Tibial artery (tissue), 4 donors: ENCODE data around the gene MYOM1.

Experiments used
- DNase-seq, 2 donors: peaks; one replicate each; pipeline ENCODE4 v3.0.0-alpha.2; 2019
- H3K27ac ChIP-seq, 2 donors: fragments of 200-600 bp; sonication (generic) in 1 of 2; 1 replicate in 1 of 2; 2 replicates in 1 of 2; pipeline ENCODE4 v1.5.1; 2018 to 2019; ENCODE audit warnings: mild to moderate bottlenecking in 1 of 2
- H3K27me3 ChIP-seq, 2 donors: fragments of 200-600 bp; sonication (generic) in 1 of 2; one replicate each; pipeline versions ENCODE4 v1.5.1 to v1.6.0; 2016 to 2019
- H3K36me3 ChIP-seq, 3 donors: fragments of 200-600 bp; sonication (generic) in 2 of 3; one replicate each; pipeline ENCODE4 v1.5.1; 2016 to 2019; ENCODE audit warnings: mild to moderate bottlenecking in 2 of 3
- H3K4me1 ChIP-seq, 4 donors: fragments of 200-600 bp; sonication (generic) in 2 of 4; 1 replicate in 3 of 4; 2 replicates in 1 of 4; pipeline ENCODE4 v1.5.1; 2016 to 2019
- H3K4me3 ChIP-seq, 2 donors: fragments of 200-600 bp; sonication (generic) in 1 of 2; 1 replicate in 1 of 2; 2 replicates in 1 of 2; pipeline ENCODE4 v1.5.1; 2018 to 2019; ENCODE audit warnings: mild to moderate bottlenecking in 2 of 2
- H3K9me3 ChIP-seq, 3 donors: fragments of 200-600 bp; sonication (generic) in 1 of 3; one replicate each; pipeline ENCODE4 v1.5.1; 2016 to 2019
- intact Hi-C: fragments of 100-400 bp; cut with DNase I; formaldehyde crosslinking; loops from one replicate; pipeline ENCODE4 v1.15.0; 2023; ENCODE audit warnings: low total_unique reads
- TF ChIP-seq, protein P1 (sequence below), 2 experiments: fragments of 200-600 bp in 1 of 2; fragments of 450-650 bp in 1 of 2; IDR thresholded peaks; one replicate each; pipeline ENCODE4 v1.5.1; 2017 to 2019; ENCODE audit warnings: antibody characterized with exemption in 2 of 2, mild to moderate bottlenecking in 1 of 2, moderate library complexity in 1 of 2

The MYOM1 gene

DNA sequence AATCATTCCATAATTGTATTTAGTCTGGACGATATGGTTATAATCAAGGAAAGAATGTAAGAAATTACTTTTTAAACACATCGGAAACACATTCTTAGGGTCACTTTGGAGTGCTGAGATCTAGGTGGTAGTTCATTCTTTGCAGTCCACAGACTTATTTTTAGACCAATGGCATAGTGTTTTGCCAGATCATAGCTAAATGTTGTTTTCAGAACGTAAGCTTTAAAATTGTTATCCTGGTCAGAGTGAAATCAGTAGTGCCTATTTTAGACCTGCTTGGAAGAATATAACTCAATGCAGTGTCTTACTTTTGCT is 32.2 kb upstream of the MYOM1 start:
- TF ChIP-seq, protein P1, sequence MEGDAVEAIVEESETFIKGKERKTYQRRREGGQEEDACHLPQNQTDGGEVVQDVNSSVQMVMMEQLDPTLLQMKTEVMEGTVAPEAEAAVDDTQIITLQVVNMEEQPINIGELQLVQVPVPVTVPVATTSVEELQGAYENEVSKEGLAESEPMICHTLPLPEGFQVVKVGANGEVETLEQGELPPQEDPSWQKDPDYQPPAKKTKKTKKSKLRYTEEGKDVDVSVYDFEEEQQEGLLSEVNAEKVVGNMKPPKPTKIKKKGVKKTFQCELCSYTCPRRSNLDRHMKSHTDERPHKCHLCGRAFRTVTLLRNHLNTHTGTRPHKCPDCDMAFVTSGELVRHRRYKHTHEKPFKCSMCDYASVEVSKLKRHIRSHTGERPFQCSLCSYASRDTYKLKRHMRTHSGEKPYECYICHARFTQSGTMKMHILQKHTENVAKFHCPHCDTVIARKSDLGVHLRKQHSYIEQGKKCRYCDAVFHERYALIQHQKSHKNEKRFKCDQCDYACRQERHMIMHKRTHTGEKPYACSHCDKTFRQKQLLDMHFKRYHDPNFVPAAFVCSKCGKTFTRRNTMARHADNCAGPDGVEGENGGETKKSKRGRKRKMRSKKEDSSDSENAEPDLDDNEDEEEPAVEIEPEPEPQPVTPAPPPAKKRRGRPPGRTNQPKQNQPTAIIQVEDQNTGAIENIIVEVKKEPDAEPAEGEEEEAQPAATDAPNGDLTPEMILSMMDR (IDR thresholded peaks at IDR 0.05): no peak
- peaks cover 0 to 78% (median 39%) of the 10 kb centered on the region in 4 donors for H3K4me1 ChIP-seq
- intact Hi-C loops: no loop called here
- H3K9me3 ChIP-seq: no peaks in the 10 kb centered on the region
- peaks cover 40 to 41% (median 40%) of the 10 kb centered on the region in 3 donors for H3K36me3 ChIP-seq
- no peak for DNase-seq
- H3K27me3 ChIP-seq: no peaks in the 10 kb centered on the region
- peak overlapping the region; percentile 75 to 98 for H3K4me3 ChIP-seq
- peak overlapping the region; percentile 93 to 98 for H3K27ac ChIP-seq

DNA sequence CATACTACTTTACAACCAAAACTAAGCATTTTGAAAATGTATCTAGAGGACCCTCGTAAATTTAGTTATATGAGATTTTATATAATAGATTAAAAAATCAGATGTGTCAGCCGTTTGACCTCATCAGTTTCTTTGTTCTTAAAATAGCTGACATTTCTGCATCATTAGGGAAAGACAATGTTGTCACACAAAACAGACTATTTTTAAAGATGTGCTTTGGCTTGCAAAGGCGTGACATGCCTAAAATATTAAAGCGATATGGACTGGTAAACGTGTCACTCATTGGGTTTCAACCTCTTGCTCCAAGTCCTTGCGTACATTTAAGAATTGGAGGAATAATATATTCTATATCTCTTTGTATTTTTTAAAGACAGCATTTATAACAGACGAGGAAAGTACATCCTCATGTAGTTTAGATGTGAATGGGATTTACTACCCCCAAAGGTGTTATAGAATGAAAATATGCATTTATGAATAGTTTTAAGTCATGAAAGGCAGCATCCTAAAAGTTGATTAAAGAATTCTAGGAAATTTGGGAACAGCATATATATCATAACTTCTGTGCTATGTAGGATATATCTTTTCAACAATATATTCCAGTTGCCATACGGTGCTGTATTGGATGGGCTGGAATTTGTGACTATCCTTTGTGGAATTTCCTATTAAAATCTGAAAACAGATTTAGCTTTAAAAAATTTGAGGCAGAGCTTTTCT is 31.6 kb upstream of the MYOM1 start:
- Histone ChIP-seq H3K27me3 (no peaks in the 10 kb centered on the region), H3K36me3 (peaks cover 34 to 39% (median 35%) of the 10 kb centered on the region in 3 donors), H3K27ac (peak overlapping the region; percentile 93 to 98), H3K4me3 (peak overlapping the region; percentile 75 to 98), H3K9me3 (no peaks in the 10 kb centered on the region), H3K4me1 (peaks cover 0 to 73% (median 37%) of the 10 kb centered on the region in 4 donors)
- TF ChIP-seq, protein P1 (IDR thresholded peaks at IDR 0.05): no peak
- intact Hi-C loops: no loop called here
- DNase-seq: no peak

DNA sequence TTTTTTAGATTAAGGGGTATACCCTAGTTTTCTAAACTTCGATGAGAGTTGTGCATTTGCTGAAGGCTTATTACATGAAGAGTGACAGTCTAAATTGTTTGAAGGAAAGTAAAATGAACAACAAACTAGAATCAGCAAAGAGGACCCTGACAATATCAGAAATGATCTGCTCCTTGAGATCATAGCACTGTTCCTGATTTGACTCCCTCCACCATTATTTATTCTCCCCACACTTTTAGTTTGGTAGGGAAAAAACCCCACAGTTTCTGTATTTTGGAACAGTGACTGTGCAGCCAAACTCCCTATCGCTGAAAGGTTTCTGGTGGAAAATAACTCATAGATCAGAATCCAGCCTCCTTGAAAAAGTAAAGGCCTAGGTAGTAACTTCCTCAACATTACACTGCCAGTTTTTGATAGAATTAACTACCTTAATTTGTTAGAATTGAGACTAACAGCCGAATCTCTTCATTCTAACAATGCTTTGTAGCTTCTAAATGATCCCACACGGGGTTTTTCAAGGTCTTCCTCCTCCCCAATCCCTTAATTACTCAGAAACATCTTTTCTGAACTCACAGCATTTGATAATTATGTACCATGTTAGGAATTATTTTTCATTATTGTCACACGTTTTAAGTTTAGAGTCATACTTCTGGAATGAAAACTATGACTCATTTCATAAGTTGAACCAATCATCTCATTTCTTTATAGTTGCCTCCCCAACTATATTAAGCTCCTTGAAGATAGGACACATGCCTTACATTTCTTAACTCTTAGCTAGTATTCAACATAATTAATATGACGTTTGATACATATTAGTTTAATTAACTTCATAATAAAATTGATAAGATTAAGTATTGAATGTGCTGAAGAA is 30.7 kb upstream of the MYOM1 start:
- TF ChIP-seq, protein P1 (IDR thresholded peaks at IDR 0.05): no peak
- peak overlapping the region; percentile 93 to 98 for H3K27ac ChIP-seq
- peaks cover 0 to 67% (median 34%) of the 10 kb centered on the region in 4 donors for H3K4me1 ChIP-seq
- no peaks in the 10 kb centered on the region for H3K9me3 ChIP-seq
- no peak for DNase-seq
- no peaks in the 10 kb centered on the region for H3K27me3 ChIP-seq
- H3K36me3 ChIP-seq: peaks cover 25 to 30% (median 25%) of the 10 kb centered on the region in 3 donors
- intact Hi-C loops: no loop called here
- H3K4me3 ChIP-seq: peak overlapping the region; percentile 75 to 98

DNA sequence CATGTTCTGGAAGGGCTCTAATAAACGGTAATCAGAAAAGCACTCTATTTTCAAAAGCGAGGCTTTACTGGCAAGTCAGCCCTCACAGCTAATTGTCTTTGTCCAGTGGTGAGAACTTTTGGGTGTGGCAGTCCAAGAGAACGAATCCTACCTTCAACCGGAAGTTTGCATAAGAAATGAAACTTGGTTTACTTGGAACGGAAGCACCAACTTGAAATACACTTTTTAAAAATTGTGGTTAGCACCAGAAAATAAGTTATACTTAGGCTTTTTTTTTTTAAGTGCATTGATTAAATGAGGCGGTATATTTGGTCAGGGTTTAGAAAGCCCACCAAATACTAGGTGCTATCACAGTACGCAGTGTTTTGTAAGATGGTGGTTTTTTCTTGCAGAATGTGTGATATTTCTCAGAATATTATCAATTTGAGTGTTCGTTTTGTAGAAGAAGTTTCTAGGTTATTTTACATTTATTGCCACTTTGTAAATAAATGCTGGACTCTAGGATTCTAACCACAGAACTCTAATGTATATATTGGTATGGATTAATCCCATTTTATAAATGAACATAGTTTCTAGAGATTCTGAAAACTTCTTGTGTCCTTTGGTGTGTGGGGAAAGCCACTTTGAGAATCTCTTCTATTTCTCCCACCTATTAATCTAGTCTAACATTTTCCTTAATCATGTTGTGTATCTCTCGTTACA is 29.0 kb upstream of the MYOM1 start:
- Histone ChIP-seq H3K36me3 (peaks cover 8 to 13% (median 9%) of the 10 kb centered on the region in 3 donors), H3K27ac (peak overlapping the region; percentile 93 to 98), H3K4me3 (peak overlapping the region; percentile 75 to 98), H3K27me3 (no peaks in the 10 kb centered on the region), H3K4me1 (peaks cover 0 to 67% (median 25%) of the 10 kb centered on the region in 4 donors), H3K9me3 (no peaks in the 10 kb centered on the region)
- no peak for DNase-seq
- TF ChIP-seq, protein P1 (IDR thresholded peaks at IDR 0.05): no peak
- intact Hi-C loops: loop anchor here (5.0 to 10.0 kb wide), 4 partner anchors 92 to 252 kb away; partner anchors contain the start of gene LPIN2

DNA sequence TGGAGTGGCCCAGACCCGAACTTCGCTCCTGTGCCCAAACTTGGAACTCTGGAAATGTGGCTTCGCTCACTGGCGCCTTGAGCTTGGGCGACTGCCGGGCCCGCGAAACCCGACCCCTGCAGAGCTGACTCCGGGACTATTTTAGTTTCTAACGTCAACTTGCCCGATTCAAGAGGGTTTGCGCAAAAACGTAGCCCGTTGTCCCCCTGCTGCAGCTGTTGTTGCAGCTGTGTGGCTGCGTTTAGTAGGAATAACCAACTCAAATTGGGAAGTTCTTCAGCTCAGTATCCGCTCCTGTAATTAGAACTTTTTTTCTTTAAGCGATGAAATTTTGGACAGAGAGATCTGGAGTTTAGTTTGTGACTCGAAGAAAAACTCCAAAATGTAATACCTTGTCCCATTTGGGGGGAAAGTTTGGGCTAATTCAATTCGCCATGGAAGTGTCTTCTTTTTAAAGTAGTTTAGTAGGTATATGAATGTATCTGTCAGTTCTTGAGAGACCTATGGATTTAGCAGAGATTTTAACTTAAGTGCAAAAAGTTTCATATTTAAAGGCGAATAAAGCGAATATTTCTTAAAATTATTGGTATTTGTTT is 28.4 kb upstream of the MYOM1 start:
- no peaks in the 10 kb centered on the region for H3K9me3 ChIP-seq
- TF ChIP-seq, protein P1 (IDR thresholded peaks at IDR 0.05): no peak
- H3K27ac ChIP-seq: peak overlapping the region; percentile 93 to 98
- H3K4me1 ChIP-seq: peaks cover 0 to 67% (median 18%) of the 10 kb centered on the region in 4 donors
- peak overlapping the region; percentile 75 to 98 for H3K4me3 ChIP-seq
- H3K27me3 ChIP-seq: no peaks in the 10 kb centered on the region
- no peak for DNase-seq
- peaks cover 2 to 7% (median 2%) of the 10 kb centered on the region in 3 donors for H3K36me3 ChIP-seq
- intact Hi-C loops: loop anchor here (5.0 to 10.0 kb wide), 4 partner anchors 91 to 251 kb away; partner anchors contain the start of gene LPIN2
